ENCODE data around the gene LINS1.
A peak's percentile ranks its signal among the peaks of the same experiment; 100 is the strongest.

Gene LINS1

DNA sequence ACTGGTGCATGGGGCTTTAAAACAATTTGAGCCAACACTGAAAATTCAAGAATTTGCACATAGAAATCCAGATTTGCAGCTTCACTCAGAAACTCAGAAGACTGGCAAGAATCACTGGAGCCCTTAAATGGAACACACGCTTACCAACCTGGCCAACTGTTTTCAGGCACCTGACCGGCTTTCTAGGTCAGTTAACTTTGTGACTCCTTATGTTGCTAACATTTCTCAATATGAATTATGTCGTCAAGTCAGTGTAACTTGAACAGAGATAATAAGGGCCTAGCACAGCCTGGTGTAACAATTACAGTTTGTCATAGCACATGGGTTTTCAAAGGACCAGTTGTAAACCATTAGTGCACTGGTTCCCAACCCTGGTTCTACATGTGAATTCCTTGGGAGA lies 80.1 kb downstream of the LINS1 start:
- Histone ChIP-seq H3K27ac (no peak overlapping the region), H3K4me3 (no peak overlapping the region)

DNA sequence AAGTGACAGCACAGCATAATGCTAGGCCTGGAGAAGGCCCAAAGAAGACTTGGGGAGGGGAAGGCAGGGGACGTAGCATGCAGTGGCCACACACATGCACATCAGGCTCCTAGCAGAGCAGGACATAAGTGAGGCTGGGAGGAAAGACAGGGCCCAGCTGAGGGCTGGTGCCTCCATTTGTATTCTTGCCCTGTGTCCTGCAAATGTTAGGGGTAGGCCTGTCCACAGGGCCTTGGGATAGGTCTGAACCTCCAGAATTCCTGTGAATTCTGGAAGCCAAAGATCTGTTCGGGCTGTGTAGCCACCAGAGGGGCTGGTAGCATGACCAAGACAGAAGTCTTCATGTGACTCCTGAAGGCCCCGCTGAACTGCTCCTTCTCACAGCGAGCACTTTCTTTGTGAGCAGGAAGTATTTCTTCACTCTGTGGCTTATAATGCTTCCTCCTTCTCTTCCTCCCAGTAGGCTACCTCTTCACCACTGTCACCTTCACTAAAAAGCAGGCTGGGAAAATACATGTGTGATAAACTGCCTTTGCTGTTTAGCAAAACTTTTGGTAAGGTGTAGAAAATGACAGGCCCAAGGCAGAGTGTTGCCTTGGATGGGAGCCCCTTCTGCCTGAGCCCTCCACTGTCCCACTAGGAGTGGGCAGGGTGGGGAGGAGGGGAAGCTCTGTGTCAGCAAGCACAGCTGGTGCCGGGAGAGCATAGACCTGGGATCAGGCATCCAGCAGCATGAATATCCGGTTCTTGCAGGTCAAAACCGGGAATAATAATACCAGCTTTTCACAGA lies 81.7 kb downstream of the LINS1 start:
- Histone ChIP-seq H3K4me3 (no peak overlapping the region), H3K27ac (peak overlapping the region in 1 of 21 experiments; percentile 3)

DNA sequence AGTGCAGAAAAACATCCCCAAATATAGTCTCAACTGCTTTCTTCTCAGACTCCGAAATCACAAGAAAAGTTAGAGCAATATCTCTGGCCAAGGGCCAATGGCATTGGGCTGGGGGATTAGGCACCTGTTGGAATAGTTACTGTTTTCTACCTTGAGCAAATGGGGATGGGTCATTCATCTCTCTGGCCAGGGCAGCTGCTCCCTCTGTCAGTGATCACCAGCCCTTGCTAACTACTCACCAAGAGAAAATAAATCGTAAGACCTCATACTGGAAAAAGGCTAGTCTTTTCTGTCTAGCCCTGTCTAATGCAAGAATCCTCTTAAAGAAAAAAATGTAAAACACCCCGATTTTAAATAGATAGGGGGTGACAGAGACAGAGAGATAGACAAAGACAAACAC lies 84.1 kb downstream of the LINS1 start:
- H3K27ac ChIP-seq: peak overlapping the region in 1 of 21 experiments; percentile 25
- no peak overlapping the region for H3K4me3 ChIP-seq

Measured in skin epidermis (tissue), 12 donors.